K562 (cell line): ENCODE results near the gene JAM2. TPM values are rescaled to one million over a fixed set of nuclear protein-coding genes. Genes with fewer than 3 reads are reported as not detected.

Experiments used
- ATAC-seq: fragments of 200-7000 bp; cut with Tn5 transposase; 3 replicates; pipeline ENCODE4 v1.9.1; 2020; ENCODE audit warnings: moderate library complexity
- BruUV-seq: library from RNA; stranded (reverse); fragments of 400-500 nt; replicated peaks from 2 replicates; lab custom pipeline; 2021; lab: Mats Ljungman, UMichigan
- CTCF ChIA-PET: fragments of 300-600 bp; formaldehyde crosslinking; extraction: SDS; loops from one replicate; lab custom pipeline; 2021; ENCODE audit warnings: low intra/inter-chr PET ratio; lab: Yijun Ruan, JAX
- POLR2A ChIA-PET: fragments of 300-600, 350-650 bp; sonication (Branson Sonifier 250); formaldehyde crosslinking; extraction: SDS; loops from one replicate; lab custom pipeline; 2021; ENCODE audit warnings: antibody characterized with exemption, inconsistent platforms; lab: Yijun Ruan, JAX
- DNase-seq, 4 experiments: peaks; one replicate each; pipeline versions ENCODE4 v3.0.0 to v3.0.0-alpha.2; 2011 to 2018; ENCODE audit warnings: low spot score in 3 of 4, mixed read lengths in 3 of 4; ENCODE audit errors: extremely low read depth in 1 of 4
- FAIRE-seq: peaks from 2 replicates; lab custom pipeline; 2011; peaks lifted over from hg19 to GRCh38; lab: Jason Lieb, UNC
- H2AFZ ChIP-seq: 2 replicates; pipeline ENCODE4 v1.6.0; 2011; ENCODE audit warnings: low read depth, low read length, control low read depth, inconsistent platforms
- H3K27ac ChIP-seq: fragments of 200-600 bp; 3 replicates; pipeline ENCODE4 v1.8.0; 2011; ENCODE audit warnings: low read depth, mild to moderate bottlenecking, control low read depth, inconsistent platforms, low read length, moderate library complexity, mixed read lengths; ENCODE audit errors: extremely low read depth
- H3K27me3 ChIP-seq, 2 experiments: fragments of 300-600 bp in 1 of 2; 2 replicates in 1 of 2; 3 replicates in 1 of 2; pipeline versions ENCODE4 v1.6.0 to v1.8.0; 2011; ENCODE audit warnings: inconsistent platforms in 2 of 2, low read length in 2 of 2, mild to moderate bottlenecking in 1 of 2, mixed read lengths in 1 of 2, moderate library complexity in 1 of 2; ENCODE audit not compliant: control insufficient read depth in 2 of 2, insufficient read depth in 2 of 2
- H3K36me3 ChIP-seq: fragments of 300-600 bp; 3 replicates; pipeline ENCODE4 v1.8.0; 2011; ENCODE audit warnings: mild to moderate bottlenecking, low read length, inconsistent platforms; ENCODE audit not compliant: control insufficient read depth, insufficient read depth
- H3K4me1 ChIP-seq, 2 experiments: fragments of 200-600 bp in 1 of 2; replicated peaks in 1 of 2; 2 replicates in 1 of 2; 3 replicates in 1 of 2; pipeline versions ENCODE4 v1.5.1 to v1.8.0; 2011; ENCODE audit warnings: inconsistent platforms in 2 of 2, low read length in 2 of 2, mild to moderate bottlenecking in 1 of 2, mixed read lengths in 1 of 2, moderate library complexity in 1 of 2; ENCODE audit not compliant: control insufficient read depth in 2 of 2, insufficient read depth in 2 of 2
- H3K4me2 ChIP-seq: 2 replicates; pipeline ENCODE4 v1.6.1; 2011; ENCODE audit warnings: low read length, control low read depth, inconsistent platforms, mixed read lengths; ENCODE audit not compliant: insufficient read depth
- H3K4me3 ChIP-seq: fragments of 200-600 bp; sonication (generic), shearing (Covaris generic); 2 replicates; pipeline ENCODE4 v1.5.1; 2016; ENCODE audit warnings: control low read depth, inconsistent platforms
- H3K79me2 ChIP-seq: fragments of 200-600 bp; 3 replicates; pipeline ENCODE4 v1.8.0; 2011; ENCODE audit warnings: low read length, inconsistent platforms; ENCODE audit not compliant: control insufficient read depth, insufficient read depth
- H3K9ac ChIP-seq, 2 experiments: 2 replicates each; pipeline versions ENCODE4 v1.6.0 to v1.6.1; 2011; ENCODE audit warnings: low read depth in 2 of 2, low read length in 2 of 2, control low read depth in 1 of 2, inconsistent platforms in 1 of 2, mild to moderate bottlenecking in 1 of 2, mixed read lengths in 1 of 2; ENCODE audit not compliant: insufficient read depth in 1 of 2
- H3K9me1 ChIP-seq: one replicate; pipeline ENCODE4 v1.6.0; 2011; ENCODE audit warnings: inconsistent platforms, mild to moderate bottlenecking, low read length, moderate library complexity; ENCODE audit not compliant: control insufficient read depth, insufficient read depth
- H3K9me3 ChIP-seq: replicated peaks from 2 replicates; pipeline ENCODE4 v1.5.1; 2011; ENCODE audit warnings: low read depth, low read length, inconsistent platforms; ENCODE audit not compliant: control insufficient read depth, insufficient read depth
- H4K20me1 ChIP-seq: replicated peaks from 2 replicates; pipeline ENCODE4 v1.6.1; 2011; ENCODE audit warnings: low read length, inconsistent platforms, mixed read lengths; ENCODE audit not compliant: control insufficient read depth, insufficient read depth
- E2F1 ChIP-seq: sonication (generic); formaldehyde crosslinking; IDR thresholded peaks from 2 replicates; pipeline ENCODE4 v1.8.1; 2023; ENCODE audit warnings: mild to moderate bottlenecking, missing genetic modification reagents, moderate library complexity
- ELF4 ChIP-seq: fragments of 450-650 bp; formaldehyde crosslinking; IDR thresholded peaks from 2 replicates; pipeline ENCODE4 v1.4.0; 2022; ENCODE audit warnings: missing genetic modification characterization
- FOXK2 ChIP-seq, 2 experiments: fragments of 450-650 bp; IDR thresholded peaks in 1 of 2; conservative IDR thresholded peaks in 1 of 2; 2 replicates each; pipeline ENCODE4 v1.6.1; 2016; ENCODE audit warnings: low read depth in 2 of 2, mild to moderate bottlenecking in 1 of 2
- NCOA1 ChIP-seq: fragments of 450-650 bp; IDR thresholded peaks from 2 replicates; pipeline ENCODE4 v1.6.1; 2016; ENCODE audit warnings: low read depth
- NFATC3 ChIP-seq: fragments of 450-650 bp; IDR thresholded peaks from 2 replicates; pipeline ENCODE4 v1.6.1; 2017; ENCODE audit warnings: mild to moderate bottlenecking
- POLR3A ChIP-seq: IDR thresholded peaks from 2 replicates; pipeline ENCODE4 v1.6.1; 2011; ENCODE audit warnings: borderline replicate concordance, mild to moderate bottlenecking, moderate library complexity; ENCODE audit not compliant: insufficient read length, insufficient read depth; ENCODE audit errors: extremely low read depth
- RBBP5 ChIP-seq: fragments of 200-600 bp; sonication (generic); IDR thresholded peaks from 2 replicates; pipeline ENCODE4 v1.6.1; 2012; ENCODE audit warnings: borderline replicate concordance, mild to moderate bottlenecking, low read length, control low read depth, inconsistent platforms; ENCODE audit not compliant: insufficient read depth, poor library complexity, severe bottlenecking
- RHOXF2B ChIP-seq: fragments of 250-450 bp; sonication (Bioruptor Pico); conservative IDR thresholded peaks from 2 replicates; pipeline ENCODE4 v1.5.1; 2021
- RNF219 ChIP-seq: fragments of 250-450 bp; sonication (Bioruptor Pico); IDR thresholded peaks from 2 replicates; pipeline ENCODE4 v1.5.0; 2022; ENCODE audit warnings: mild to moderate bottlenecking
- SNRNP70 ChIP-seq: fragments of 200-400 bp; formaldehyde crosslinking; optimal IDR thresholded peaks from 2 replicates; pipeline ENCODE3; 2017; ENCODE audit warnings: low read depth, low read length
- STAT5B ChIP-seq: fragments of 250-450 bp; sonication (Bioruptor Pico); IDR thresholded peaks from 2 replicates; pipeline ENCODE4 v1.8.0; 2021; ENCODE audit warnings: mild to moderate bottlenecking, inconsistent platforms
- TARDBP ChIP-seq: fragments of 450-650 bp; IDR thresholded peaks from 2 replicates; pipeline ENCODE4 v1.6.1; 2016
- ZNF133 ChIP-seq: fragments of 250-450 bp; sonication (Bioruptor Pico); IDR thresholded peaks from 2 replicates; pipeline ENCODE4 v1.4.0; 2020; ENCODE audit warnings: mild to moderate bottlenecking
- ZNF41 ChIP-seq: fragments of 250-450 bp; sonication (Bioruptor Pico); conservative IDR thresholded peaks from 2 replicates; pipeline ENCODE4 v1.4.0; 2020; ENCODE audit warnings: mild to moderate bottlenecking
- ZNF57 ChIP-seq: fragments of 450-650 bp; formaldehyde crosslinking; IDR thresholded peaks from 2 replicates; pipeline ENCODE4 v1.4.0; 2020; ENCODE audit warnings: mild to moderate bottlenecking, moderate library complexity
- WGBS: fragments of 100-300 bp; shearing (Covaris generic); methylation state at CpG from one replicate; pipeline ENCODE4 v1.1.6; 2016; ENCODE audit warnings: low coverage, mixed read lengths; ENCODE audit not compliant: insufficient coverage; ENCODE audit errors: missing lambda C conversion rate; 5-methylcytosine and 5-hydroxymethylcytosine counted together
- in situ Hi-C: fragments of 300-500 bp; cut with MboI; formaldehyde crosslinking; loops from 4 replicates; pipeline ENCODE4 v1.15.0; 2018; ENCODE audit warnings: inconsistent platforms, mixed read lengths
- intact Hi-C: fragments of 100-400 bp; cut with micrococcal nuclease; formaldehyde crosslinking; loops from 2 replicates; pipeline ENCODE4 v1.14.2; 2022
- polyA plus RNA-seq, 8 experiments: library from polyadenylated mRNA; depleted of rRNA in 4 of 8; stranded (reverse) in 5 of 8; unstranded in 3 of 8; fragments of >200 nt; fragmentation: Nextera tagmentation in 2 of 8; fragmentation: Illumina TruSeq in 1 of 8; extraction: Ambion mirVana in 2 of 8; extraction: Trizol in 1 of 8; gene quantifications; 2 replicates each; pipeline versions ENCODE4 v1.2.1 to v1.2.3, GENCODE V29; 2011 to 2014; ENCODE audit warnings: inconsistent platforms in 1 of 8, missing spikeins in 1 of 8
- total RNA-seq, 7 experiments: library from RNA; depleted of rRNA in 6 of 7; stranded (reverse); fragments of >200 nt in 6 of 7; fragmentation: Illumina TruSeq in 2 of 7; extraction: Trizol in 2 of 7; gene quantifications; 2 replicates each; pipeline versions ENCODE4 v1.2.1 to v1.2.3, GENCODE V29; 2011 to 2021; ENCODE audit warnings: low replicate concordance in 1 of 7

Gene JAM2
- total and polyA plus RNA-seq, 9 of the 15 experiments (the other 6 are each of a cell fraction or from before 2014, with no cell fraction given): 0.03 to 0.08 (median 0.07) TPM; not detected in 6

DNA sequence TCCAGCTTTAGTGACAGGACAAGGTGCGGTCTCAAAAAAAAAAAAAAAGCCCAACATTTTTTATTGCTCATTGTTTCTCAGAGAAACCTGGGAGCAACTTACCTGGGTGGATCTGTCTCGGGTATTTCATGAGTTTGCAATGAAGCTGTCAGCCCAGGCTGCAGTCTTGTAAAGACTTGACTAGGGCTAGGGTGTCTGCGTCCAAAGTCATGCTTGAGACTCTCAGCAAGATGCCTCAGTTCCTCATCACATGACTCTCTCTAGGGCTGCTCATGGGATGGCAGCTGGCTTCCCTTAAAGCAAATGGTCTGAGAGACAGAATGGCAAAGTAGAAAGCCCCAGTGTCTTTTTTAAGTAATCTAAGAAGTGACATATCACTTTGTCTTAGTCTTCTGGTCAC, 103.8 kb downstream of the JAM2 start (continued):
- TF ChIP-seq TARDBP: no peak

DNA sequence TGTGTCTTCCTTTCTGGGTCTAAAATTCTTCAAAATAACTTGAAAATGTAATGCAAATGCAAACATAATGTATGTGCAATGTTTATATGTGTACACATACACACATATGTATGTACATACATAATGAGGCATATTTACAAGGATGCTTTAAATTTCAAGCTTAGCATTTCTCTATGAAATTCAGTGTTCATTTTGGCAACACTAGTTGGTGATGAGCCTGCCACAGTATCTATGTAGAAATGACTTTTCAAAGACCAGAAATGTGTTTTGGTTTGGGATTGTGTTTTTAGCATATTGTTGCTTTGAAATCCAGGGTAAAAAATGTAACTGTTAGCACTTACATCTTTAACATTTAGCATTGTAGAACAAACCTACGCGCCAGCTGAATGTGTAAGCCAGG, 105.8 kb downstream of the JAM2 start:
- CTCF ChIA-PET: no interaction called here

GRCh38 chr21:25750085-25750484, 111.0 kb downstream of the JAM2 start:
- in situ Hi-C loops: no loop called here
- no peak overlapping the region for H3K4me2 ChIP-seq
- FAIRE-seq (no peak), DNase-seq (no peak), ATAC-seq (no peak)
- POLR2A ChIA-PET: interaction anchor here (0.6 kb wide), 1 partner anchor 13 kb away, joined by 3 read pairs; no protein-coding TSS in a partner anchor
- no peak overlapping the region for H2AFZ ChIP-seq
- H4K20me1 ChIP-seq: no peaks in the 10 kb centered on the region
- H3K27ac ChIP-seq: no peak overlapping the region
- no peak for TF ChIP-seq STAT5B (CRISPR knock-in tag)
- no peak for TF ChIP-seq RBBP5
- TF ChIP-seq E2F1 (CRISPR knock-in tag): no peak
- no peak for TF ChIP-seq ZNF41
- no peak for TF ChIP-seq NCOA1
- no peak for TF ChIP-seq NFATC3
- TF ChIP-seq RNF219 (CRISPR knock-in tag): no peak
- 88% methylated on average over 6 of the region's 6 CpGs for WGBS
- CTCF ChIA-PET: no interaction called here
- H3K4me1 ChIP-seq: no peaks in the 10 kb centered on the region
- H3K4me3 ChIP-seq: no peak overlapping the region
- H3K9me1 ChIP-seq: no peaks in the 10 kb centered on the region
- intact Hi-C loops: no loop called here
- no peaks in the 10 kb centered on the region for H3K27me3 ChIP-seq
- H3K9me3 ChIP-seq: no peaks in the 10 kb centered on the region
- no TSS peak for BruUV-seq
- no peak overlapping the region for H3K9ac ChIP-seq
- H3K79me2 ChIP-seq: no peaks in the 10 kb centered on the region
- H3K36me3 ChIP-seq: peaks cover 55% of the 10 kb centered on the region; the same call in 2 of the 3 replicates

More for the DNA sequence above, 105.8 kb downstream of the JAM2 start:
- DNase-seq: no peak
- Histone ChIP-seq H3K9ac (no peak overlapping the region), H3K9me1 (no peaks in the 10 kb centered on the region), H3K4me3 (no peak overlapping the region), H3K9me3 (no peaks in the 10 kb centered on the region), H3K27me3 (no peaks in the 10 kb centered on the region; a peak in 1 of 5 replicates), H2AFZ (no peak overlapping the region), H3K79me2 (0 out of 3 replicates have a peak, but pooled peaks cover 4% of the 10 kb centered on the region), H3K27ac (no peak overlapping the region), H3K36me3 (peaks cover 33% of the 10 kb centered on the region; the same call in 2 of the 3 replicates), H4K20me1 (no peaks in the 10 kb centered on the region), H3K4me2 (no peak overlapping the region), H3K4me1 (no peaks in the 10 kb centered on the region)
- no peak for ATAC-seq
- no peak for TF ChIP-seq POLR3A
- TF ChIP-seq FOXK2 (conservative IDR thresholded peaks at IDR 0.05 in 1 of 2, IDR thresholded peaks at IDR 0.05 in 1 of 2; ENCODE audit: low read depth in 2 of 2): no peak
- TF ChIP-seq RHOXF2B: no peak
- no peak for TF ChIP-seq ZNF133 (CRISPR knock-in tag)
- no peak for TF ChIP-seq ZNF57 (CRISPR knock-in tag)
- TF ChIP-seq SNRNP70: no peak
- no peak for TF ChIP-seq ELF4
- 96% methylated on average over 2 of the region's 2 CpGs for WGBS
- intact Hi-C loops (no loop called here), in situ Hi-C loops (no loop called here)
- POLR2A ChIA-PET: interaction anchor here (1.6 kb wide), 1 partner anchor 9 kb away, joined by 13 read pairs; the partner anchor contains the start of genes ATP5PF and GABPA
- FAIRE-seq: no peak
- BruUV-seq: no TSS peak
